NT2/D1 (cell line): ENCODE data around the gene UBAC2.
"Not testable (repeated sequence)": the region's sequence is repeated elsewhere in the genome, so short reads cannot be mapped to it uniquely, and the experiment has no call there.

Experiments
- DNase-seq: peaks from one replicate; pipeline ENCODE4 v3.0.0-alpha.2; 2011; ENCODE audit warnings: low read depth, low spot score
- H3K27me3 ChIP-seq: 2 replicates; pipeline ENCODE4 v1.6.0; 2011; ENCODE audit warnings: mild to moderate bottlenecking; ENCODE audit not compliant: insufficient read length, insufficient read depth
- H3K36me3 ChIP-seq: 2 replicates; pipeline ENCODE4 v1.6.1; 2011; ENCODE audit warnings: mild to moderate bottlenecking, low read length, mixed read lengths; ENCODE audit not compliant: insufficient read depth, insufficient read length
- H3K4me1 ChIP-seq: 2 replicates; pipeline ENCODE4 v1.5.1; 2011; ENCODE audit not compliant: insufficient read depth, insufficient read length
- H3K4me3 ChIP-seq: 2 replicates; pipeline ENCODE4 v1.5.1; 2011; ENCODE audit warnings: low read depth; ENCODE audit not compliant: insufficient read length
- H3K9ac ChIP-seq: 2 replicates; pipeline ENCODE4 v1.6.0; 2011; ENCODE audit warnings: low read depth; ENCODE audit not compliant: insufficient read length
- H3K9me3 ChIP-seq: 2 replicates; pipeline ENCODE4 v1.5.1; 2011; ENCODE audit warnings: mild to moderate bottlenecking, low read length; ENCODE audit not compliant: insufficient read depth
- SUZ12 ChIP-seq: IDR thresholded peaks from 2 replicates; pipeline ENCODE4 v1.6.1; 2011; ENCODE audit not compliant: insufficient read length, insufficient read depth; ENCODE audit errors: extremely low read depth
- YY1 ChIP-seq: IDR thresholded peaks from 2 replicates; pipeline ENCODE4 v1.6.1; 2011; ENCODE audit not compliant: insufficient read length, insufficient read depth
- ZNF274 ChIP-seq: IDR thresholded peaks from 2 replicates; pipeline ENCODE4 v1.6.1; 2011; ENCODE audit warnings: mild to moderate bottlenecking, low read depth, low read length

The UBAC2 gene

DNA sequence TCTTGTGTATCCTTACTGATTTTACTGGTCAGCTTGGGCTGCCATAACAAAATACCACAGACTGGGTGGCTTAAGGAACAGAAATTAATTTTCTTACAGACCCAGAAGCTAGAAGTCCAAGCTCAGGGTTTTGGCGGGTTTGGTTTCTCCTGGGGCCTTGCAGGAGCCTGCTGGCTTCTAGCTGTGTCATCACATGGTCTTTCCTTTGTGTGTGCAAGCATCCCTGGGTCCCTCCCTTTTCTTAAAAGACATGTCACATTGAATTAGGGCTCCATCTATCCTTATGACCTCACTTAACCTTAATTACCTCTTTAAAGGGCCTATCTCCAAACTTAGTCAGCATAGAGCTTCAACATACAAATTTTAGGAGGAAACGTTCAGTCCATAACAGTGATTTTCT is 23.4 kb downstream of the UBAC2 start:
- TF ChIP-seq ZNF274: no peak
- TF ChIP-seq YY1: no peak
- no peak for TF ChIP-seq SUZ12
- Histone ChIP-seq H3K36me3 (peaks cover 6% of the 10 kb centered on the region), H3K9ac (no peak overlapping the region), H3K9me3 (no peaks in the 10 kb centered on the region), H3K27me3 (no peaks in the 10 kb centered on the region), H3K4me1 (no peaks in the 10 kb centered on the region), H3K4me3 (no peak overlapping the region)
- DNase-seq: no peak

DNA sequence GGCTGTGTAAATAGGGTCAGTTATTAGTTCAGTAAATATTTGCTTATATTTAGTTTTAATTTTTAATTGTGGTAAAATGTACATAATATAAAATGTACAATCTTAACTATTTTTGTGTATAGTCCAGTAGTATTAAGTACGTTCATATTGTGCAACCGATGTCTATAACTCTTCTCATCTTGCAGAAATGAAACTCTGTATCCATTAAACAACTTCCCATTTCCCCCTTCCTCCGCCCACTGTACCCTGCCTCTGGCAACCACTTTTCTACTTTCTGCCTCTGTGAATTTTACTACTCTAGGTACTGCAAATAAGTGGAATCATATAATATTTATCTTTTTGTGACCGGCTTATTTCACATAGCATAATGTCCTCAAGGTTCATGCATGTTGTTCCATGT is 24.4 kb downstream of the UBAC2 start:
- Histone ChIP-seq H3K9me3 (no peaks in the 10 kb centered on the region), H3K4me3 (no peak overlapping the region), H3K4me1 (no peaks in the 10 kb centered on the region)

DNA sequence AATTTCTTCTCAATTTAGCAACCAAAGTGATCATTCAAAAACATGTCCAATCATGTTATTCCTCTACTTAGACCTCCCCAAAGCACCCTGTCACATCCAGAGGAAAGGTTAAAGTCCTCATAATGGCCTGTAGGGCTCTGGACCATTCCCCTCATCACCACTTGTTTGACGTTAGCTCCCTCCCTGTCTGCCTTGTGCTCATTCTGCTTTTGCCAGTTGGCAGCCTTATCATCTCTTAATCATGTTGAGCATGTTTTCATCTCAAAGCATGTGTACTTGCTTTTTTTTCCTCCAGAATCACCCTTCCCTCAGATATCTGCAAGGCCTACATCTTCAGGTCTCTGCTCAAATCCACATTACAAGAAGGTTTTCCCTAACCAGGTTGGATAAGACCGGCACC is 25.9 kb downstream of the UBAC2 start:
- no peak overlapping the region for H3K9ac ChIP-seq
- no peaks in the 10 kb centered on the region for H3K27me3 ChIP-seq
- H3K9me3 ChIP-seq: no peaks in the 10 kb centered on the region
- TF ChIP-seq YY1 (no peak), SUZ12 (no peak), ZNF274 (no peak)
- no peaks in the 10 kb centered on the region for H3K4me1 ChIP-seq
- DNase-seq: no peak
- H3K36me3 ChIP-seq: peaks cover 5% of the 10 kb centered on the region
- H3K4me3 ChIP-seq: no peak overlapping the region

More for the DNA sequence above, 24.4 kb downstream of the UBAC2 start:
- DNase-seq: no peak
- no peak overlapping the region for H3K9ac ChIP-seq
- no peaks in the 10 kb centered on the region for H3K27me3 ChIP-seq
- TF ChIP-seq YY1 (no peak), SUZ12 (no peak), ZNF274 (no peak)
- H3K36me3 ChIP-seq: peaks cover 6% of the 10 kb centered on the region

- Histone ChIP-seq H3K36me3 (no peaks in the 10 kb centered on the region), H3K9me3 (no peaks in the 10 kb centered on the region), H3K9ac (no peak overlapping the region), H3K4me1 (no peaks in the 10 kb centered on the region), H3K27me3 (no peaks in the 10 kb centered on the region), H3K4me3 (no peak overlapping the region)
- TF ChIP-seq YY1: no peak
- no peak for TF ChIP-seq ZNF274
- no peak for TF ChIP-seq SUZ12
- DNase-seq: no peak
Observed at GRCh38 chr13:99227331-99227900, 26.8 kb downstream of the UBAC2 start.

GRCh38 chr13:99227909-99228688 is 27.4 kb downstream of the UBAC2 start:
- Histone ChIP-seq H3K27me3 (no peaks in the 10 kb centered on the region), H3K9ac (no peak overlapping the region), H3K4me3 (no peak overlapping the region), H3K4me1 (no peaks in the 10 kb centered on the region), H3K9me3 (no peaks in the 10 kb centered on the region), H3K36me3 (no peaks in the 10 kb centered on the region)
- no peak for TF ChIP-seq SUZ12
- TF ChIP-seq YY1: no peak
- TF ChIP-seq ZNF274: no peak
- no peak for DNase-seq

- H3K9me3 ChIP-seq: no peaks in the 10 kb centered on the region
- TF ChIP-seq SUZ12 (no peak), ZNF274 (no peak), YY1 (no peak)
- no peaks in the 10 kb centered on the region for H3K36me3 ChIP-seq
- H3K4me3 ChIP-seq: no peak overlapping the region
- DNase-seq: no peak
- H3K9ac ChIP-seq: no peak overlapping the region
- H3K4me1 ChIP-seq: no peaks in the 10 kb centered on the region
- H3K27me3 ChIP-seq: no peaks in the 10 kb centered on the region
Observed at GRCh38 chr13:99228737-99229691, 28.4 kb downstream of the UBAC2 start.

- DNase-seq, H3K4me1 ChIP-seq, H3K4me3 ChIP-seq, H3K27me3 ChIP-seq, H3K9ac ChIP-seq, H3K36me3 ChIP-seq, H3K9me3 ChIP-seq: not testable (repeated sequence)
Observed at GRCh38 chr13:99230588-99230987, 29.9 kb downstream of the UBAC2 start.
